GM12864 (cell line): ENCODE measurements around the gene GALNT10.
A peak's percentile ranks its signal among the peaks of the same experiment; 100 is the strongest.

Experiments
- DNase-seq: peaks from one replicate; pipeline ENCODE4 v3.0.0-alpha.2; 2011; ENCODE audit warnings: low read depth
- H3K4me3 ChIP-seq: 2 replicates; pipeline ENCODE4 v1.5.1; 2011; ENCODE audit warnings: mild to moderate bottlenecking, low read depth, low read length, control low read depth
- CTCF ChIP-seq: IDR thresholded peaks from 2 replicates; pipeline ENCODE4 v1.5.1; 2011; ENCODE audit warnings: low read depth, mild to moderate bottlenecking, moderate library complexity, low read length, control low read depth, inconsistent platforms; ENCODE audit errors: missing control alignments

Gene GALNT10

GRCh38 chr5:154157483-154158378 is 32.8 kb upstream of the GALNT10 start:
- peak; percentile 52 for TF ChIP-seq CTCF
- H3K4me3 ChIP-seq: no peak overlapping the region

GRCh38 chr5:154158379-154158737 is 32.2 kb upstream of the GALNT10 start:
- no peak overlapping the region for H3K4me3 ChIP-seq
- TF ChIP-seq CTCF: no peak
- DNase-seq: no peak

More at GRCh38 chr5:154157483-154158378, 32.8 kb upstream of the GALNT10 start:
- no peak for DNase-seq

GRCh38 chr5:154159343-154159742 is 31.2 kb upstream of the GALNT10 start:
- no peak for DNase-seq
- no peak overlapping the region for H3K4me3 ChIP-seq
- TF ChIP-seq CTCF: no peak

GRCh38 chr5:154162539-154163151 is 27.9 kb upstream of the GALNT10 start:
- no peak for TF ChIP-seq CTCF
- no peak for DNase-seq
- H3K4me3 ChIP-seq: no peak overlapping the region

GRCh38 chr5:154163327-154164248 is 26.9 kb upstream of the GALNT10 start:
- H3K4me3 ChIP-seq: no peak overlapping the region
- DNase-seq: no peak
- TF ChIP-seq CTCF: no peak

- DNase-seq: no peak
- no peak for TF ChIP-seq CTCF
Observed at GRCh38 chr5:154164249-154164581, 26.3 kb upstream of the GALNT10 start.

More at GRCh38 chr5:154164249-154164581, 26.3 kb upstream of the GALNT10 start:
- H3K4me3 ChIP-seq: no peak overlapping the region
